RWPE1 (cell line): ENCODE results near the gene EFNA5.

Experiments
- CTCF ChIA-PET: fragments of 350-600 bp; sonication (Branson Sonifier 250); formaldehyde crosslinking; extraction: SDS; loops from one replicate; lab custom pipeline; 2021; lab: Yijun Ruan, JAX
- POLR2A ChIA-PET: fragments of 400-600 bp; formaldehyde crosslinking; extraction: SDS; loops from one replicate; lab custom pipeline; 2020; ENCODE audit warnings: antibody characterized with exemption; ENCODE audit not compliant: low non-redundant PET; lab: Yijun Ruan, JAX
- DNase-seq: peaks from one replicate; pipeline ENCODE4 v3.0.0; 2012; ENCODE audit warnings: low spot score
- H3K27ac ChIP-seq: fragments of 450-650 bp; 2 replicates; pipeline ENCODE4 v1.5.1; 2017
- CTCF ChIP-seq: fragments of 450-650 bp; conservative IDR thresholded peaks from 2 replicates; pipeline ENCODE4 v1.5.1; 2017; ENCODE audit warnings: low read depth, mild to moderate bottlenecking

The EFNA5 gene

GRCh38 chr5:107538331-107538730, 132.4 kb downstream of the EFNA5 start:
- TF ChIP-seq CTCF: no peak
- CTCF ChIA-PET: interaction anchor here (1.1 kb wide), 1 partner anchor 33 kb away, joined by 4 read pairs; no protein-coding TSS in a partner anchor

GRCh38 chr5:107535849-107536248, 134.9 kb downstream of the EFNA5 start:
- no peak for DNase-seq
- no peak for TF ChIP-seq CTCF
- POLR2A ChIA-PET: no interaction called here
- CTCF ChIA-PET: no interaction called here
- no peak overlapping the region for H3K27ac ChIP-seq

More at GRCh38 chr5:107538331-107538730, 132.4 kb downstream of the EFNA5 start:
- DNase-seq: no peak
- POLR2A ChIA-PET: no interaction called here
- H3K27ac ChIP-seq: no peak overlapping the region

- no peak for DNase-seq
- no peak overlapping the region for H3K27ac ChIP-seq
- CTCF ChIA-PET: interaction anchor here (0.6 to 1.2 kb wide), 4 partner anchors 38 to 1100 kb away, joined by 3 to 4 read pairs (median 4); no protein-coding TSS in a partner anchor
- POLR2A ChIA-PET: no interaction called here
- no peak for TF ChIP-seq CTCF
Measured at GRCh38 chr5:107533910-107534876, 136.5 kb downstream of the EFNA5 start.

GRCh38 chr5:107532916-107533315, 137.8 kb downstream of the EFNA5 start:
- POLR2A ChIA-PET: no interaction called here
- CTCF ChIA-PET: interaction anchor here (1.2 kb wide), 1 partner anchor 39 kb away, joined by 4 read pairs; no protein-coding TSS in a partner anchor
- DNase-seq: no peak
- H3K27ac ChIP-seq: no peak overlapping the region
- no peak for TF ChIP-seq CTCF

- no peak overlapping the region for H3K27ac ChIP-seq
- POLR2A ChIA-PET: no interaction called here
- no peak for DNase-seq
- CTCF ChIA-PET: no interaction called here
- no peak for TF ChIP-seq CTCF
Measured at GRCh38 chr5:107532169-107532878, 138.4 kb downstream of the EFNA5 start.

GRCh38 chr5:107531308-107531707, 139.4 kb downstream of the EFNA5 start:
- TF ChIP-seq CTCF: no peak
- POLR2A ChIA-PET: no interaction called here
- no peak for DNase-seq
- H3K27ac ChIP-seq: no peak overlapping the region
- CTCF ChIA-PET: no interaction called here
